OCI-LY1 (cell line): ENCODE measurements around the gene HDAC1.

Source experiments
- EZH2 ChIP-seq: fragments of 200-600 bp; sonication (generic), shearing (Covaris generic); IDR thresholded peaks from 2 replicates; pipeline ENCODE4 v1.8.0; 2017; ENCODE audit warnings: borderline replicate concordance, mixed run types, mild to moderate bottlenecking, antibody characterized with exemption, low read length, moderate library complexity, mixed read lengths
- TF ChIP-seq, protein P1 (sequence below): fragments of 200-600 bp; sonication (generic), shearing (Covaris generic); IDR thresholded peaks from 2 replicates; pipeline ENCODE4 v1.5.1; 2017; ENCODE audit warnings: mild to moderate bottlenecking, antibody characterized with exemption, low read length, moderate library complexity, mixed read lengths

DNA sequence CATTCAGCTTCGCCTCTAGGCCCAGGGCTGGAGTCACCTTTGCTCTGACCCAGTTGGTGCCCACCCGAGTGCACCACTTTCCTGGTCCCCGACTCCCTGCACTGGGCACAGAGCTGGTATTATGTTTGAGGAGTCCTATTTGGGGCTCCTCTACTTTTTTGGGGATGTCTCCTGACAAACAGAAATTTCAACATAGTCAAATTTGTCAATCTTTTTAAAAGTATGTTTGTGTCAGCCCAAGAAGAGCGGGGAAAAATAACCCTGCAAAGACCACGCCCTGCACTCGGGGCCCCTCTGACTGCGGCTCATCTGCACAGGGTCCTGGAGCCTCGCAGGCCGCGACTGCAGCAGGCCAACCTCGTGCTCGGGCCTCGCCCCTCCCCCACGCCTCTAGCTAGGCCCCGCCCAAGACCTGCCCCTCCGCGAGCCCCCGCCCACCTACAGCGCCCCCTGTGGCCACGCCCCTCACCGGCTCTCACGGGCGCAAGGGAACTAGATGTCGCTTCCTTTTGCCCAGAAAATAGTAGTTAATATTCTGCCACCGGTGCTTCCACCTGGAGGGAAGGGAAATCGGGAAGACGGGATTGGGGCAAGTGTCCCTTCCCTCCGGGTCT is 59.0 kb downstream of the HDAC1 start:
- TF ChIP-seq, protein P1, sequence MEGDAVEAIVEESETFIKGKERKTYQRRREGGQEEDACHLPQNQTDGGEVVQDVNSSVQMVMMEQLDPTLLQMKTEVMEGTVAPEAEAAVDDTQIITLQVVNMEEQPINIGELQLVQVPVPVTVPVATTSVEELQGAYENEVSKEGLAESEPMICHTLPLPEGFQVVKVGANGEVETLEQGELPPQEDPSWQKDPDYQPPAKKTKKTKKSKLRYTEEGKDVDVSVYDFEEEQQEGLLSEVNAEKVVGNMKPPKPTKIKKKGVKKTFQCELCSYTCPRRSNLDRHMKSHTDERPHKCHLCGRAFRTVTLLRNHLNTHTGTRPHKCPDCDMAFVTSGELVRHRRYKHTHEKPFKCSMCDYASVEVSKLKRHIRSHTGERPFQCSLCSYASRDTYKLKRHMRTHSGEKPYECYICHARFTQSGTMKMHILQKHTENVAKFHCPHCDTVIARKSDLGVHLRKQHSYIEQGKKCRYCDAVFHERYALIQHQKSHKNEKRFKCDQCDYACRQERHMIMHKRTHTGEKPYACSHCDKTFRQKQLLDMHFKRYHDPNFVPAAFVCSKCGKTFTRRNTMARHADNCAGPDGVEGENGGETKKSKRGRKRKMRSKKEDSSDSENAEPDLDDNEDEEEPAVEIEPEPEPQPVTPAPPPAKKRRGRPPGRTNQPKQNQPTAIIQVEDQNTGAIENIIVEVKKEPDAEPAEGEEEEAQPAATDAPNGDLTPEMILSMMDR = peak; percentile 65
- no peak for TF ChIP-seq EZH2
